CD4-positive, CD25-positive, alpha-beta regulatory T cell (primary cell): Measurements from ENCODE around the gene C10orf71. TPM values are rescaled to one million over a fixed set of nuclear protein-coding genes. Genes with fewer than 3 reads are reported as not detected.

Source experiments
- ATAC-seq, 2 donors: fragments of 150-1000 bp; cut with Tn5 transposase; one replicate each; pipeline ENCODE4 v1.10.0; 2021; ENCODE audit warnings: low read depth in 2 of 2, moderate number of reproducible peaks in 2 of 2, moderate library complexity in 1 of 2
- DNase-seq, 3 donors: peaks; one replicate each; pipeline versions ENCODE4 v3.0.0 to v3.0.0-alpha.2; 2012 to 2022; ENCODE audit warnings: mixed read lengths in 1 of 3
- H3K27ac ChIP-seq: one replicate; pipeline ENCODE4 v1.7.0; 2013; ENCODE audit warnings: mild to moderate bottlenecking, low read length; ENCODE audit not compliant: insufficient read depth, poor library complexity, severe bottlenecking
- H3K27me3 ChIP-seq: one replicate; pipeline ENCODE4 v1.7.0; 2013; ENCODE audit warnings: low read length; ENCODE audit not compliant: control insufficient read depth, insufficient read depth
- H3K36me3 ChIP-seq: one replicate; pipeline ENCODE4 v1.7.0; 2013; ENCODE audit warnings: mild to moderate bottlenecking, low read length, moderate library complexity; ENCODE audit not compliant: control insufficient read depth, insufficient read depth
- H3K4me1 ChIP-seq: 2 replicates; pipeline ENCODE4 v1.7.0; 2013; ENCODE audit warnings: mild to moderate bottlenecking, low read length; ENCODE audit not compliant: insufficient read depth, control insufficient read depth, poor library complexity, severe bottlenecking
- H3K4me3 ChIP-seq: one replicate; pipeline ENCODE4 v1.7.0; 2013; ENCODE audit warnings: low read depth, mild to moderate bottlenecking, low read length, moderate library complexity
- H3K9me3 ChIP-seq, 2 experiments: 1 replicate in 1 of 2; 2 replicates in 1 of 2; pipeline ENCODE4 v1.7.0; 2013; ENCODE audit warnings: low read length in 2 of 2, mild to moderate bottlenecking in 1 of 2, moderate library complexity in 1 of 2; ENCODE audit not compliant: control insufficient read depth in 2 of 2
- H3K27ac Mint-ChIP-seq, 3 donors: one replicate each; pipeline ENCODE4 v1.8.0; 2020 to 2022; ENCODE audit warnings: mild to moderate bottlenecking in 3 of 3, mixed read lengths in 3 of 3, moderate library complexity in 2 of 3
- H3K27me3 Mint-ChIP-seq: one replicate; pipeline ENCODE4 v1.8.0; 2022; ENCODE audit warnings: mild to moderate bottlenecking, mixed read lengths
- H3K36me3 Mint-ChIP-seq: one replicate; pipeline ENCODE4 v1.8.0; 2020; ENCODE audit warnings: mixed read lengths
- H3K4me1 Mint-ChIP-seq, 4 donors: one replicate each; pipeline ENCODE4 v1.8.0; 2020 to 2022; ENCODE audit warnings: mixed read lengths in 4 of 4, mild to moderate bottlenecking in 1 of 4
- H3K4me3 Mint-ChIP-seq, 4 donors: one replicate each; pipeline ENCODE4 v1.8.0; 2020 to 2022; ENCODE audit warnings: mild to moderate bottlenecking in 4 of 4, mixed read lengths in 4 of 4, moderate library complexity in 3 of 4
- H3K9me3 Mint-ChIP-seq, 7 donors: one replicate each; pipeline ENCODE4 v1.8.0; 2020 to 2022; ENCODE audit warnings: mixed read lengths in 7 of 7, mild to moderate bottlenecking in 3 of 7, moderate library complexity in 2 of 7
- polyA plus RNA-seq, 4 donors: library from polyadenylated mRNA; unstranded; fragments of 300-500 nt; fragmentation: Illumina TruSeq; gene quantifications; one replicate each; pipeline ENCODE4 v1.2.3, GENCODE V29; 2021
- total RNA-seq: library from RNA; stranded (reverse); gene quantifications from one replicate; pipeline ENCODE4 v1.2.3, GENCODE V29; 2022

C10orf71 gene
- total and polyA plus RNA-seq, 5 donors from 2014 or later: not detected

GRCh38 chr10:49257626-49258349, 41.2 kb upstream of the C10orf71 start:
- H3K27ac ChIP-seq: no peak overlapping the region
- peaks cover 0 to 2% (median 0%) of the 10 kb centered on the region in 7 donors for H3K9me3 Mint-ChIP-seq
- H3K27me3 ChIP-seq: peaks cover 2% of the 10 kb centered on the region
- no peak overlapping the region for H3K27ac Mint-ChIP-seq
- ATAC-seq (no peak), DNase-seq (no peak)
- peaks cover 9% of the 10 kb centered on the region for H3K4me1 ChIP-seq
- H3K4me1 Mint-ChIP-seq: no peaks in the 10 kb centered on the region
- no peaks in the 10 kb centered on the region for H3K9me3 ChIP-seq
- H3K36me3 Mint-ChIP-seq: no peaks in the 10 kb centered on the region
- no peak overlapping the region for H3K4me3 Mint-ChIP-seq
- H3K27me3 Mint-ChIP-seq: peaks cover 4% of the 10 kb centered on the region
- no peaks in the 10 kb centered on the region for H3K36me3 ChIP-seq
- H3K4me3 ChIP-seq: no peak overlapping the region

GRCh38 chr10:49258350-49258683, 40.7 kb upstream of the C10orf71 start:
- DNase-seq: no peak
- Histone ChIP-seq H3K27ac (no peak overlapping the region), H3K27me3 (peaks cover 2% of the 10 kb centered on the region), H3K36me3 (no peaks in the 10 kb centered on the region), H3K4me3 (no peak overlapping the region), H3K9me3 (no peaks in the 10 kb centered on the region), H3K4me1 (peaks cover 9% of the 10 kb centered on the region)
- no peaks in the 10 kb centered on the region for H3K36me3 Mint-ChIP-seq
- no peaks in the 10 kb centered on the region for H3K4me1 Mint-ChIP-seq
- peaks cover 0 to 2% (median 0%) of the 10 kb centered on the region in 7 donors for H3K9me3 Mint-ChIP-seq
- H3K4me3 Mint-ChIP-seq: no peak overlapping the region
- ATAC-seq: no peak
- H3K27ac Mint-ChIP-seq: no peak overlapping the region
- peaks cover 4% of the 10 kb centered on the region for H3K27me3 Mint-ChIP-seq

- Mint-ChIP-seq H3K27me3 (peaks cover 4% of the 10 kb centered on the region), H3K4me3 (no peak overlapping the region), H3K36me3 (no peaks in the 10 kb centered on the region), H3K9me3 (peaks cover 0 to 12% (median 2%) of the 10 kb centered on the region in 7 donors), H3K4me1 (no peaks in the 10 kb centered on the region), H3K27ac (no peak overlapping the region)
- ATAC-seq (no peak), DNase-seq (no peak)
- Histone ChIP-seq H3K9me3 (peaks cover 0 to 3% of the 10 kb centered on the region in 2 experiments), H3K4me1 (no peaks in the 10 kb centered on the region), H3K4me3 (no peak overlapping the region), H3K27me3 (peaks cover 2% of the 10 kb centered on the region), H3K27ac (no peak overlapping the region), H3K36me3 (no peaks in the 10 kb centered on the region)
Observed at GRCh38 chr10:49260644-49261296, 38.2 kb upstream of the C10orf71 start.

- Histone ChIP-seq H3K9me3 (peaks cover 0 to 8% of the 10 kb centered on the region in 2 experiments), H3K36me3 (no peaks in the 10 kb centered on the region), H3K27me3 (peaks cover 2% of the 10 kb centered on the region), H3K4me1 (no peaks in the 10 kb centered on the region), H3K4me3 (no peak overlapping the region), H3K27ac (no peak overlapping the region)
- no peaks in the 10 kb centered on the region for H3K36me3 Mint-ChIP-seq
- ATAC-seq (no peak), DNase-seq (no peak)
- H3K4me3 Mint-ChIP-seq: no peak overlapping the region
- H3K9me3 Mint-ChIP-seq: peaks cover 2 to 27% (median 4%) of the 10 kb centered on the region in 7 donors
- H3K27ac Mint-ChIP-seq: no peak overlapping the region
- no peaks in the 10 kb centered on the region for H3K4me1 Mint-ChIP-seq
- H3K27me3 Mint-ChIP-seq: peaks cover 8% of the 10 kb centered on the region
Observed at GRCh38 chr10:49263591-49263990, 35.4 kb upstream of the C10orf71 start.

DNA sequence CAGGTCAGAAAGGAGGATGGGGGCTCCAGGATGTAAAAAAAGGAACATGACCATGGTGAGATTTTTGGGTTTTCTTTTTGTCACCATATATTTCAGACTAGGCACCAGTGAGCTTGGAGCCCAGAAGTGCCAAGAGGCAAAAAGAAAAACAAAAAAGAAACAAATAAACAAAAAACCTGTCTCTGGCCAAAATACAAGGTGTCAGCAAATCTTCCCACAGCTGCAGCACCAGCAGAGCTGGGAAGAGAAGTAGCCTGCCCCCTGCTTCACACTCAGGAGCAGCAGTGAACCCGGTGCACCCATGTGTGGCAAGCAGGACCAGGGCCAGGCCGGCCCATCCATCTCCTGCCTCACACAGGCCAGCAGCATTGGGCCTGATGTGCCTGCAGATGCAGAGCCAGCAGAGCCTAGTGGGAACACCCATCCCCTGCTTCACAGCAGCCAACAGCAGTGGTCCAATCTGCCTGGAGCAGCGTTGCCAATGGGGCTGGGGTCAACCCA, 34.7 kb upstream of the C10orf71 start:
- peaks cover 2 to 27% (median 4%) of the 10 kb centered on the region in 7 donors for H3K9me3 Mint-ChIP-seq
- DNase-seq (no peak), ATAC-seq (no peak)
- H3K27me3 Mint-ChIP-seq: peaks cover 7% of the 10 kb centered on the region
- no peak overlapping the region for H3K4me3 ChIP-seq
- peaks cover 0 to 8% of the 10 kb centered on the region in 2 experiments for H3K9me3 ChIP-seq
- H3K27ac Mint-ChIP-seq: no peak overlapping the region
- no peak overlapping the region for H3K27ac ChIP-seq
- H3K27me3 ChIP-seq: peaks cover 2% of the 10 kb centered on the region
- H3K36me3 Mint-ChIP-seq: no peaks in the 10 kb centered on the region
- no peaks in the 10 kb centered on the region for H3K4me1 ChIP-seq
- no peaks in the 10 kb centered on the region for H3K4me1 Mint-ChIP-seq
- no peak overlapping the region for H3K4me3 Mint-ChIP-seq
- H3K36me3 ChIP-seq: no peaks in the 10 kb centered on the region

DNA sequence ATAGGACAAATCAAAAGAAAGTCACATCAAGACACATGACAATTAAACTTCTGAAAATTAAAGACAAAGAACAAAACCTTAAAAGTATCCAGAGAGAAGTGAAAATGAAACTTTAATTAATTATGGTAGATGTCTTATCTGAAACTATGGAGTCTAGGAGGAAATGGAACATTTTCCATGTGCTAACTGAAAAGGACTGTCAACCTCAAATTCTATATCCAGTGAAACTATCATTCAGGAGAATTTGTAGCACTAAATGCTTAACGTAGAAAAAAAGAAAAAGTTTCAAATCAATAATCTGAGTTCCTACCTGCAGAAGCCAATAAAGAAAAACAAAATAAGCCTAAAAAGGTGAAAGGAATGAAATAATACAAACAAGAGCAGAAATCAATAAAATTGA, 33.1 kb upstream of the C10orf71 start:
- no peak overlapping the region for H3K4me3 Mint-ChIP-seq
- peaks cover 4% of the 10 kb centered on the region for H3K27me3 Mint-ChIP-seq
- peaks cover 0 to 8% of the 10 kb centered on the region in 2 experiments for H3K9me3 ChIP-seq
- H3K27ac Mint-ChIP-seq: no peak overlapping the region
- H3K27me3 ChIP-seq: no peaks in the 10 kb centered on the region
- no peak for DNase-seq
- H3K36me3 ChIP-seq: no peaks in the 10 kb centered on the region
- no peak overlapping the region for H3K27ac ChIP-seq
- no peaks in the 10 kb centered on the region for H3K4me1 Mint-ChIP-seq
- H3K9me3 Mint-ChIP-seq: peaks cover 2 to 27% (median 7%) of the 10 kb centered on the region in 7 donors
- no peak for ATAC-seq
- no peaks in the 10 kb centered on the region for H3K4me1 ChIP-seq
- no peak overlapping the region for H3K4me3 ChIP-seq
- no peaks in the 10 kb centered on the region for H3K36me3 Mint-ChIP-seq

- Mint-ChIP-seq H3K27ac (no peak overlapping the region), H3K27me3 (peaks cover 4% of the 10 kb centered on the region), H3K4me3 (no peak overlapping the region), H3K9me3 (peaks cover 2 to 27% (median 7%) of the 10 kb centered on the region in 7 donors), H3K4me1 (no peaks in the 10 kb centered on the region), H3K36me3 (no peaks in the 10 kb centered on the region)
- H3K9me3 ChIP-seq: peaks cover 0 to 8% of the 10 kb centered on the region in 2 experiments
- no peak overlapping the region for H3K27ac ChIP-seq
- no peak overlapping the region for H3K4me3 ChIP-seq
- no peaks in the 10 kb centered on the region for H3K36me3 ChIP-seq
- H3K4me1 ChIP-seq: no peaks in the 10 kb centered on the region
- ATAC-seq: no peak
- no peak for DNase-seq
- H3K27me3 ChIP-seq: no peaks in the 10 kb centered on the region
Observed at GRCh38 chr10:49268185-49268584, 30.8 kb upstream of the C10orf71 start.
